Vagina (tissue), 2 donors: Measurements from ENCODE around the gene POU4F3.

Experiments used
- CTCF ChIP-seq, 3 experiments: fragments of 450-650 bp in 2 of 3; fragments of 200-600 bp in 1 of 3; sonication (generic) in 1 of 3; IDR thresholded peaks; one replicate each; pipeline ENCODE4 v1.5.1; 2017 to 2019; ENCODE audit warnings: antibody characterized with exemption in 3 of 3, mild to moderate bottlenecking in 2 of 3, moderate library complexity in 2 of 3
- POLR2AphosphoS5 ChIP-seq, 2 donors: sonication (generic); formaldehyde crosslinking; IDR thresholded peaks; one replicate each; pipeline ENCODE4 v1.9.0; 2017; ENCODE audit warnings: antibody characterized with exemption in 2 of 2, mild to moderate bottlenecking in 2 of 2, low read depth in 1 of 2; ENCODE audit not compliant: insufficient read depth in 1 of 2

GRCh38 chr5:146340260-146341081 lies 1.8 kb downstream of the POU4F3 start:
- no peak for TF ChIP-seq CTCF (IDR thresholded peaks at IDR 0.05)
- no peak for TF ChIP-seq POLR2AphosphoS5 (IDR thresholded peaks at IDR 0.05; ENCODE audit: insufficient read depth in 1 of 2, low read depth in 1 of 2)
